22Rv1 (cell line): ENCODE data around the gene SSR4.

Experiments
- H3K27ac ChIP-seq: fragments of 450-650 bp; 2 replicates; pipeline ENCODE4 v1.5.1; 2017
- ZFX ChIP-seq: fragments of 450-650 bp; IDR thresholded peaks from 2 replicates; pipeline ENCODE4 v1.6.1; 2017; ENCODE audit warnings: antibody characterized with exemption, borderline replicate concordance
- TF ChIP-seq, protein P1 (sequence below): fragments of 450-650 bp; IDR thresholded peaks from 2 replicates; pipeline ENCODE4 v1.5.1; 2017; ENCODE audit warnings: mild to moderate bottlenecking

Gene SSR4

GRCh38 chrX:153771415-153772315 lies 22.8 kb upstream of the SSR4 start:
- TF ChIP-seq, protein P1, sequence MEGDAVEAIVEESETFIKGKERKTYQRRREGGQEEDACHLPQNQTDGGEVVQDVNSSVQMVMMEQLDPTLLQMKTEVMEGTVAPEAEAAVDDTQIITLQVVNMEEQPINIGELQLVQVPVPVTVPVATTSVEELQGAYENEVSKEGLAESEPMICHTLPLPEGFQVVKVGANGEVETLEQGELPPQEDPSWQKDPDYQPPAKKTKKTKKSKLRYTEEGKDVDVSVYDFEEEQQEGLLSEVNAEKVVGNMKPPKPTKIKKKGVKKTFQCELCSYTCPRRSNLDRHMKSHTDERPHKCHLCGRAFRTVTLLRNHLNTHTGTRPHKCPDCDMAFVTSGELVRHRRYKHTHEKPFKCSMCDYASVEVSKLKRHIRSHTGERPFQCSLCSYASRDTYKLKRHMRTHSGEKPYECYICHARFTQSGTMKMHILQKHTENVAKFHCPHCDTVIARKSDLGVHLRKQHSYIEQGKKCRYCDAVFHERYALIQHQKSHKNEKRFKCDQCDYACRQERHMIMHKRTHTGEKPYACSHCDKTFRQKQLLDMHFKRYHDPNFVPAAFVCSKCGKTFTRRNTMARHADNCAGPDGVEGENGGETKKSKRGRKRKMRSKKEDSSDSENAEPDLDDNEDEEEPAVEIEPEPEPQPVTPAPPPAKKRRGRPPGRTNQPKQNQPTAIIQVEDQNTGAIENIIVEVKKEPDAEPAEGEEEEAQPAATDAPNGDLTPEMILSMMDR = no peak
- no peak for TF ChIP-seq ZFX
- no peak overlapping the region for H3K27ac ChIP-seq

DNA sequence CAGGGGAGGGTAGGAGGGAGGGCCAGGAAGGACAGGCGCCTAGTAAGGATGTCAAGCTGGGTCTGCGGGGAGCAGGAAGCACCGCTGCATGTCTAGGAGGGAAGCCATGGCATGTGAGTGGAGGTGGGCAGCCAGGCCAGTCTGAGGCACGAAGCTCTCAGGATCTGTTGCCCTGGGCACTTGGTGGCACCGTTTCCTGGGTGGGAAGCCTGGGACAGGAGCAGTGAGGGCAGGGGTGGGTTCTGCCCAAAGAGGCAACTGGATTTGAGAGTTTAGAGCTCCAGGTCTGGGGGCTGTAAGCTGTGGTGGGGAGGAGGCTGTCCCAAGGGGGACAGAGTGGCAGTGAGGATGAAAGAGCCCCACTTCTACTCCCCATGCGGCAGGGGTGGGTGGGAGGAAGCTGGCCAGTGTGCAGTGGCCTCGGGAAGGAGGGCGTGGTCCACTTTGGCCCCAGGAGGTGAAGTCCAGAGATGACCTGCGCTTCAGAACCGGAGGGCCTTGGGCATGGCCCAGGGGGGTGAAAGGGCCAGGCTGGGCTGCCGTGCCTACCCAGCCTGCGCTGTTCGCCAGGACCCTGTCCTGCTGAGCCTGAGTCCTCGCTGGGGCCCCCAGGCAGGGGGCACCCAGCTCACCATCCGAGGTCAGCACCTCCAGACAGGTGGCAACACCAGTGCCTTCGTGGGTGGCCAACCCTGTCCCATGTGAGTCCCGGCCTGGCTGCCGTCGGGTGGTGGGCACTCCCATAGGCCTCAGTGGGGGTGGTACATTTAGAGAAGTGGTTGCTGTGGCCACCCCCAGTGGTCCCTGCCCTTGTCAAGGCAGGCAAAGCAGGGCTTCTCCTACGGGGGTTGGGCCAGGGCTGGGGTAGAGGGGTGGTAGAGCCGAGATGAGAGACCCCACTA lies 21.9 kb upstream of the SSR4 start:
- no peak overlapping the region for H3K27ac ChIP-seq
- TF ChIP-seq, protein P1 = no peak
- no peak for TF ChIP-seq ZFX

GRCh38 chrX:153773218-153773611 lies 21.3 kb upstream of the SSR4 start:
- no peak overlapping the region for H3K27ac ChIP-seq
- TF ChIP-seq, protein P1 = no peak
- TF ChIP-seq ZFX = no peak

DNA sequence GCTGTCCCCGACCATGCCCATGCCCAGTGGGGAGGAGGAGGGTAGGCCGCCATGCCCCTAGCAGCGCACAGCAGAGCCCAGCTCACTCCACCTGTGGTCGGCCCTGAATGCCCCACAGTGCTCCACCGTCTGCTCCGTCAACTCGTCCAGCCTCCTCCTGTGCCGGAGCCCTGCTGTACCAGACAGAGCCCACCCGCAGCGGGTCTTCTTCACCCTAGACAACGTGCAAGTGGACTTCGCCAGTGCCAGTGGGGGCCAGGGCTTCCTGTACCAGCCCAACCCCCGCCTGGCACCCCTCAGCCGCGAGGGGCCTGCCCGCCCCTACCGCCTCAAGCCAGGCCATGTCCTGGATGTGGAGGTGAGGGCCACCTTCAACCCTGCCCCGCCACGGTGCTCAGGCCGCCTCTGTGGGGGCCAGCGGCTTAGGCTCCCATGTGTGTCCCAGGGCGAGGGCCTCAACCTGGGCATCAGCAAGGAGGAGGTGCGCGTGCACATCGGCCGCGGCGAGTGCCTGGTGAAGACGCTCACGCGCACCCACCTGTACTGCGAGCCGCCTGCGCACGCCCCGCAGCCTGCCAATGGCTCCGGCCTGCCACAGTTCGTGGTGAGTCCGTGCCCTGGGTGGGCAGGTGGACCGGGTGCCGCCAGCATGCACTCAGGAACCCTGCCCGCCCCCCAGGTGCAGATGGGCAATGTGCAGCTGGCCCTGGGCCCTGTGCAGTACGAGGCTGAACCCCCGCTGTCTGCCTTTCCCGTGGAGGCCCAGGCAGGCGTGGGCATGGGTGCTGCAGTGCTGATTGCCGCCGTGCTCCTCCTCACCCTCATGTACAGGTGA lies 20.5 kb upstream of the SSR4 start:
- H3K27ac ChIP-seq = no peak overlapping the region
- TF ChIP-seq ZFX = no peak
- TF ChIP-seq, protein P1 = no peak

DNA sequence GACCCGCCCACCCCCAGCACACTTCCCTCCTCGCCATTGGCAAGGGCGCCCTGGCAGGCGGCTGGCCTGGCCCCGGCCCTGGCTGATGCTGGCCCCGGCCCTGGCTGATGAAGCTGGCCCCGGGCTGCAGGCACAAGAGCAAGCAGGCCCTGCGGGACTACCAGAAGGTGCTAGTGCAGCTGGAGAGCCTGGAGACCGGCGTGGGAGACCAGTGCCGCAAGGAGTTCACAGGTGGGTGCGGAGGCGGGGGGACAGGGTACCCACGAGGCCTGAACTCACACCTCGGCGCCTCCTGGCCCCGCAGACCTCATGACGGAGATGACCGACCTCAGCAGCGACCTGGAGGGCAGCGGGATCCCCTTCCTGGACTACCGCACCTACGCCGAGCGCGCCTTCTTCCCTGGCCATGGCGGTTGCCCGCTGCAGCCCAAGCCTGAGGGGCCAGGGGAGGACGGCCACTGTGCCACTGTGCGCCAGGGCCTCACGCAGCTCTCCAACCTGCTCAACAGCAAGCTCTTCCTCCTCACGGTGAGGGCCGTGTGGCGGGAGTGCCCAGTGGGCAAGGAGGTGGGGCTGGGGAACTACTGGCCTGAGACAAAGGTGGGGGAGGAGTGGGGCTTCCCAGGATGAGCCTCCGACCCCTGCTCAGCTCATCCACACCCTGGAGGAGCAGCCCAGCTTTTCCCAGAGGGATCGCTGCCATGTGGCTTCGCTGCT lies 19.7 kb upstream of the SSR4 start:
- no peak overlapping the region for H3K27ac ChIP-seq
- TF ChIP-seq, protein P1 = no peak
- no peak for TF ChIP-seq ZFX
